WTC11 (cell line): Measurements from ENCODE around the gene MRTFA. TPM values are rescaled to one million over a fixed set of nuclear protein-coding genes. Genes with fewer than 3 reads are reported as not detected.
A peak's percentile ranks its signal among the peaks of the same experiment; 100 is the strongest.

Experiments used
- ATAC-seq: fragments of 200-7000 bp; cut with Tn5 transposase; 2 replicates; pipeline ENCODE4 v1.10.0; 2021; ENCODE audit warnings: mild to moderate bottlenecking, moderate library complexity
- CTCF ChIA-PET: fragments of 300-600 bp; sonication (Branson Sonifier 250); formaldehyde crosslinking; loops from one replicate; lab custom pipeline; 2021; ENCODE audit warnings: antibody characterized with exemption; lab: Charles Lee
- POLR2A ChIA-PET: fragments of 350-600 bp; sonication (Branson Sonifier 250); formaldehyde crosslinking; loops from one replicate; lab custom pipeline; 2021; ENCODE audit warnings: antibody characterized with exemption; lab: Charles Lee
- DNase-seq: peaks from one replicate; pipeline ENCODE4 v3.0.0; 2021; ENCODE audit warnings: low spot score
- H3K27ac Mint-ChIP-seq: 2 replicates; pipeline ENCODE4 v1.8.0; 2021; ENCODE audit warnings: mixed read lengths
- H3K27me3 Mint-ChIP-seq: 2 replicates; pipeline ENCODE4 v1.8.0; 2021; ENCODE audit warnings: low read depth, mild to moderate bottlenecking, moderate library complexity, mixed read lengths
- H3K36me3 Mint-ChIP-seq: 2 replicates; pipeline ENCODE4 v1.8.0; 2021; ENCODE audit warnings: mixed read lengths
- H3K4me1 Mint-ChIP-seq: 2 replicates; pipeline ENCODE4 v1.8.0; 2022; ENCODE audit warnings: mixed read lengths
- H3K4me3 Mint-ChIP-seq: 2 replicates; pipeline ENCODE4 v1.8.0; 2021; ENCODE audit warnings: mild to moderate bottlenecking, moderate library complexity, mixed read lengths
- H3K9me3 Mint-ChIP-seq: 2 replicates; pipeline ENCODE4 v1.8.0; 2021; ENCODE audit warnings: mixed read lengths
- EMX1 ChIP-seq: fragments of 250-450 bp; sonication (Bioruptor Pico); IDR thresholded peaks from 2 replicates; pipeline ENCODE4 v1.8.0; 2021; ENCODE audit warnings: mild to moderate bottlenecking
- FOXJ3 ChIP-seq: sonication (generic); formaldehyde crosslinking; IDR thresholded peaks from 2 replicates; pipeline ENCODE4 v1.9.0; 2021; ENCODE audit warnings: missing genetic modification reagents, mild to moderate bottlenecking, borderline replicate concordance
- FOXK1 ChIP-seq: sonication (generic); formaldehyde crosslinking; IDR thresholded peaks from 2 replicates; pipeline ENCODE4 v1.8.0; 2022; ENCODE audit warnings: mild to moderate bottlenecking, moderate library complexity, missing genetic modification reagents
- FOXP1 ChIP-seq: sonication (generic); formaldehyde crosslinking; IDR thresholded peaks from 2 replicates; pipeline ENCODE4 v1.8.0; 2022; ENCODE audit warnings: missing genetic modification reagents, mild to moderate bottlenecking, moderate library complexity, borderline replicate concordance
- GRHL2 ChIP-seq: fragments of 250-450 bp; sonication (Bioruptor Pico); IDR thresholded peaks from 2 replicates; pipeline ENCODE4 v1.8.0; 2022; ENCODE audit warnings: mild to moderate bottlenecking, moderate library complexity; ENCODE audit not compliant: insufficient replicate concordance, severe bottlenecking
- GTF2I ChIP-seq: fragments of 250-450 bp; sonication (Bioruptor Pico); conservative IDR thresholded peaks from 2 replicates; pipeline ENCODE4 v1.4.0; 2021; ENCODE audit warnings: mild to moderate bottlenecking
- IRF2 ChIP-seq: sonication (generic); formaldehyde crosslinking; IDR thresholded peaks from 2 replicates; pipeline ENCODE4 v1.8.0; 2022; ENCODE audit warnings: low read depth, missing genetic modification reagents, borderline replicate concordance
- JUN ChIP-seq: sonication (generic); formaldehyde crosslinking; IDR thresholded peaks from 2 replicates; pipeline ENCODE4 v1.8.0; 2023; ENCODE audit warnings: mild to moderate bottlenecking, missing genetic modification reagents
- NR1H2 ChIP-seq: sonication (generic); formaldehyde crosslinking; IDR thresholded peaks from 2 replicates; pipeline ENCODE4 v1.9.0; 2021; ENCODE audit warnings: mild to moderate bottlenecking, moderate library complexity, missing genetic modification reagents
- NR2C2 ChIP-seq: sonication (generic); formaldehyde crosslinking; IDR thresholded peaks from 2 replicates; pipeline ENCODE4 v1.8.0; 2022; ENCODE audit warnings: mild to moderate bottlenecking, missing genetic modification reagents
- NR3C1 ChIP-seq: sonication (generic); formaldehyde crosslinking; conservative IDR thresholded peaks from 2 replicates; pipeline ENCODE4 v1.8.1; 2023; ENCODE audit warnings: low read depth, mild to moderate bottlenecking, missing genetic modification reagents
- RORB ChIP-seq: fragments of 250-450 bp; sonication (Bioruptor Pico); IDR thresholded peaks from 2 replicates; pipeline ENCODE4 v1.9.0; 2021; ENCODE audit warnings: mild to moderate bottlenecking
- TCF7 ChIP-seq: sonication (generic); formaldehyde crosslinking; IDR thresholded peaks from 2 replicates; pipeline ENCODE4 v1.8.0; 2022; ENCODE audit warnings: mild to moderate bottlenecking, low read depth, missing genetic modification reagents, moderate library complexity
- TEAD1 ChIP-seq: sonication (generic); formaldehyde crosslinking; IDR thresholded peaks from 2 replicates; pipeline ENCODE4 v1.8.0; 2022; ENCODE audit warnings: mild to moderate bottlenecking, missing genetic modification reagents
- ZNF138 ChIP-seq: sonication (generic); formaldehyde crosslinking; conservative IDR thresholded peaks from 2 replicates; pipeline ENCODE4 v1.8.1; 2022; ENCODE audit warnings: mild to moderate bottlenecking, moderate library complexity, missing genetic modification reagents
- ZNF317 ChIP-seq: sonication (generic); formaldehyde crosslinking; IDR thresholded peaks from 2 replicates; pipeline ENCODE4 v1.8.1; 2023; ENCODE audit warnings: low read depth, mild to moderate bottlenecking, moderate library complexity, missing genetic modification reagents, borderline replicate concordance
- ZNF671 ChIP-seq: fragments of 250-450 bp; sonication (Bioruptor Pico); IDR thresholded peaks from 2 replicates; pipeline ENCODE4 v1.8.0; 2021; ENCODE audit warnings: mild to moderate bottlenecking
- total RNA-seq: library from RNA; stranded (reverse); gene quantifications from 3 replicates; pipeline ENCODE4 v1.2.3, GENCODE V29; 2021
- TF ChIP-seq, protein P1 (sequence below): sonication (generic); formaldehyde crosslinking; IDR thresholded peaks from 2 replicates; pipeline ENCODE4 v1.8.0; 2023; ENCODE audit warnings: missing genetic modification reagents
- TF ChIP-seq, protein P2 (sequence below): sonication (generic); formaldehyde crosslinking; IDR thresholded peaks from 2 replicates; pipeline ENCODE4 v1.8.0; 2023; ENCODE audit warnings: missing genetic modification reagents, mild to moderate bottlenecking, borderline replicate concordance
- TF ChIP-seq, protein P3 (sequence below): sonication (generic); formaldehyde crosslinking; IDR thresholded peaks from 2 replicates; pipeline ENCODE4 v1.8.1; 2022; ENCODE audit warnings: mild to moderate bottlenecking, missing genetic modification reagents, moderate library complexity, borderline replicate concordance
- TF ChIP-seq, protein P4 (sequence below): sonication (generic); formaldehyde crosslinking; IDR thresholded peaks from 2 replicates; pipeline ENCODE4 v1.8.0; 2023; ENCODE audit warnings: mild to moderate bottlenecking, missing genetic modification reagents
- TF ChIP-seq, protein P5 (sequence below): sonication (generic); formaldehyde crosslinking; IDR thresholded peaks from 2 replicates; pipeline ENCODE4 v1.8.1; 2022; ENCODE audit warnings: low read depth, mild to moderate bottlenecking, moderate library complexity, missing genetic modification reagents, borderline replicate concordance
- TF ChIP-seq, protein P6 (sequence below): sonication (generic); formaldehyde crosslinking; IDR thresholded peaks from 2 replicates; pipeline ENCODE4 v1.8.1; 2022; ENCODE audit warnings: mild to moderate bottlenecking, moderate library complexity, missing genetic modification reagents
- TF ChIP-seq, protein P7 (sequence below): sonication (generic); formaldehyde crosslinking; IDR thresholded peaks from 2 replicates; pipeline ENCODE4 v1.8.0; 2022; ENCODE audit warnings: mild to moderate bottlenecking, missing genetic modification reagents

Gene MRTFA
- total RNA-seq, 1 experiment from 2014 or later = 48.4 TPM

DNA sequence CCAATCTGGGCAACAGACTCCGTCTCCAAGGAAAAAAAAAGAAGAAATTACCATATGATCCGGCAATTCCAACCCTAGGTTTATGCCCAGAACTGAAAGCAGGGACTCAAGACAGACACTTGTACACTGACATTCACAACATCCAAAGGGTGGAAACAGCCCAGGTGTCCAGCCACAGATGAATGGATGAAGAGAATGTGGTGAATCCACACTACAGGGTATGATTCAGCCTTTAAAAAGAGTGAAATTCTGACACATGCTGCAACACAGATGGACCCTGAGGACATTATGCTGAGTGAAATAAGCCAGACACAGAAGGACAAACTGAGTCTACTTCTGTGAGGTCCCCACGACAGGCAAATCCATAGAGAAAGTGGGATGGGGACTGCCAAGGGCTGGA, 222.2 kb downstream of the MRTFA start:
- no peaks in the 10 kb centered on the region for H3K27me3 Mint-ChIP-seq
- CTCF ChIA-PET = interaction anchor here (1.5 kb wide), 1 partner anchor 15 kb away, joined by 5 read pairs; no protein-coding TSS in a partner anchor
- ATAC-seq = no peak

DNA sequence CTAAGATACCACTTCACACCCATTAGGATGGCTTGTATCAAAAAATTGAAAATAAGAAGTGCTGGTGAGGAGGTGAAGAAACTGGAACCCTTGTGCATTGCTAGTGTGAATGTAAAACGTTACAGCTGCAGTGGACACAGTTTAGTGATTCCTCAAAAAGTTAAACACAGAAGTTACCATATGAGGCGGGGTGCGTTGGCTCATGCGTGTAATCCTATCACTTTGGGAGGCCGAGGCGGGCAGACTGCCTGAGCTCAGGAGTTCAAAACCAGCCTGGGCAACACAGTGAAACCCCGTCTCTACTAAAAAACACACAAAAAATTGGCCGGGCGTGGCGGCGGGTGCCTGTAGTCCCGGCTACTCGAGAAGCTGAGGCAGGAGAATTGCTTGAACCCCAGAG, 222.6 kb downstream of the MRTFA start:
- ATAC-seq (no peak), DNase-seq (no peak)
- Mint-ChIP-seq H3K27me3 (no peaks in the 10 kb centered on the region), H3K36me3 (peaks cover 14% of the 10 kb centered on the region), H3K9me3 (no peaks in the 10 kb centered on the region), H3K4me3 (no peak overlapping the region)
- POLR2A ChIA-PET = no interaction called here
- CTCF ChIA-PET = no interaction called here
- TF ChIP-seq RORB (CRISPR knock-in tag) (no peak), GRHL2 (CRISPR knock-in tag) (no peak), IRF2 (no peak), ZNF317 (CRISPR knock-in tag) (no peak), GTF2I (CRISPR knock-in tag) (no peak), EMX1 (CRISPR knock-in tag) (no peak), FOXJ3 (CRISPR knock-in tag) (no peak), ZNF138 (CRISPR knock-in tag) (no peak), TCF7 (CRISPR knock-in tag) (no peak), NR3C1 (no peak), NR2C2 (CRISPR knock-in tag) (no peak)
- TF ChIP-seq, protein P1, sequence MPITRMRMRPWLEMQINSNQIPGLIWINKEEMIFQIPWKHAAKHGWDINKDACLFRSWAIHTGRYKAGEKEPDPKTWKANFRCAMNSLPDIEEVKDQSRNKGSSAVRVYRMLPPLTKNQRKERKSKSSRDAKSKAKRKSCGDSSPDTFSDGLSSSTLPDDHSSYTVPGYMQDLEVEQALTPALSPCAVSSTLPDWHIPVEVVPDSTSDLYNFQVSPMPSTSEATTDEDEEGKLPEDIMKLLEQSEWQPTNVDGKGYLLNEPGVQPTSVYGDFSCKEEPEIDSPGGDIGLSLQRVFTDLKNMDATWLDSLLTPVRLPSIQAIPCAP = no peak
- TF ChIP-seq, protein P2, sequence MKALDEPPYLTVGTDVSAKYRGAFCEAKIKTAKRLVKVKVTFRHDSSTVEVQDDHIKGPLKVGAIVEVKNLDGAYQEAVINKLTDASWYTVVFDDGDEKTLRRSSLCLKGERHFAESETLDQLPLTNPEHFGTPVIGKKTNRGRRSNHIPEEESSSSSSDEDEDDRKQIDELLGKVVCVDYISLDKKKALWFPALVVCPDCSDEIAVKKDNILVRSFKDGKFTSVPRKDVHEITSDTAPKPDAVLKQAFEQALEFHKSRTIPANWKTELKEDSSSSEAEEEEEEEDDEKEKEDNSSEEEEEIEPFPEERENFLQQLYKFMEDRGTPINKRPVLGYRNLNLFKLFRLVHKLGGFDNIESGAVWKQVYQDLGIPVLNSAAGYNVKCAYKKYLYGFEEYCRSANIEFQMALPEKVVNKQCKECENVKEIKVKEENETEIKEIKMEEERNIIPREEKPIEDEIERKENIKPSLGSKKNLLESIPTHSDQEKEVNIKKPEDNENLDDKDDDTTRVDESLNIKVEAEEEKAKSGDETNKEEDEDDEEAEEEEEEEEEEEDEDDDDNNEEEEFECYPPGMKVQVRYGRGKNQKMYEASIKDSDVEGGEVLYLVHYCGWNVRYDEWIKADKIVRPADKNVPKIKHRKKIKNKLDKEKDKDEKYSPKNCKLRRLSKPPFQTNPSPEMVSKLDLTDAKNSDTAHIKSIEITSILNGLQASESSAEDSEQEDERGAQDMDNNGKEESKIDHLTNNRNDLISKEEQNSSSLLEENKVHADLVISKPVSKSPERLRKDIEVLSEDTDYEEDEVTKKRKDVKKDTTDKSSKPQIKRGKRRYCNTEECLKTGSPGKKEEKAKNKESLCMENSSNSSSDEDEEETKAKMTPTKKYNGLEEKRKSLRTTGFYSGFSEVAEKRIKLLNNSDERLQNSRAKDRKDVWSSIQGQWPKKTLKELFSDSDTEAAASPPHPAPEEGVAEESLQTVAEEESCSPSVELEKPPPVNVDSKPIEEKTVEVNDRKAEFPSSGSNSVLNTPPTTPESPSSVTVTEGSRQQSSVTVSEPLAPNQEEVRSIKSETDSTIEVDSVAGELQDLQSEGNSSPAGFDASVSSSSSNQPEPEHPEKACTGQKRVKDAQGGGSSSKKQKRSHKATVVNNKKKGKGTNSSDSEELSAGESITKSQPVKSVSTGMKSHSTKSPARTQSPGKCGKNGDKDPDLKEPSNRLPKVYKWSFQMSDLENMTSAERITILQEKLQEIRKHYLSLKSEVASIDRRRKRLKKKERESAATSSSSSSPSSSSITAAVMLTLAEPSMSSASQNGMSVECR (CRISPR knock-in tag) = no peak
- TF ChIP-seq, protein P3, sequence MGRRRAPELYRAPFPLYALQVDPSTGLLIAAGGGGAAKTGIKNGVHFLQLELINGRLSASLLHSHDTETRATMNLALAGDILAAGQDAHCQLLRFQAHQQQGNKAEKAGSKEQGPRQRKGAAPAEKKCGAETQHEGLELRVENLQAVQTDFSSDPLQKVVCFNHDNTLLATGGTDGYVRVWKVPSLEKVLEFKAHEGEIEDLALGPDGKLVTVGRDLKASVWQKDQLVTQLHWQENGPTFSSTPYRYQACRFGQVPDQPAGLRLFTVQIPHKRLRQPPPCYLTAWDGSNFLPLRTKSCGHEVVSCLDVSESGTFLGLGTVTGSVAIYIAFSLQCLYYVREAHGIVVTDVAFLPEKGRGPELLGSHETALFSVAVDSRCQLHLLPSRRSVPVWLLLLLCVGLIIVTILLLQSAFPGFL = no peak
- TF ChIP-seq, protein P4, sequence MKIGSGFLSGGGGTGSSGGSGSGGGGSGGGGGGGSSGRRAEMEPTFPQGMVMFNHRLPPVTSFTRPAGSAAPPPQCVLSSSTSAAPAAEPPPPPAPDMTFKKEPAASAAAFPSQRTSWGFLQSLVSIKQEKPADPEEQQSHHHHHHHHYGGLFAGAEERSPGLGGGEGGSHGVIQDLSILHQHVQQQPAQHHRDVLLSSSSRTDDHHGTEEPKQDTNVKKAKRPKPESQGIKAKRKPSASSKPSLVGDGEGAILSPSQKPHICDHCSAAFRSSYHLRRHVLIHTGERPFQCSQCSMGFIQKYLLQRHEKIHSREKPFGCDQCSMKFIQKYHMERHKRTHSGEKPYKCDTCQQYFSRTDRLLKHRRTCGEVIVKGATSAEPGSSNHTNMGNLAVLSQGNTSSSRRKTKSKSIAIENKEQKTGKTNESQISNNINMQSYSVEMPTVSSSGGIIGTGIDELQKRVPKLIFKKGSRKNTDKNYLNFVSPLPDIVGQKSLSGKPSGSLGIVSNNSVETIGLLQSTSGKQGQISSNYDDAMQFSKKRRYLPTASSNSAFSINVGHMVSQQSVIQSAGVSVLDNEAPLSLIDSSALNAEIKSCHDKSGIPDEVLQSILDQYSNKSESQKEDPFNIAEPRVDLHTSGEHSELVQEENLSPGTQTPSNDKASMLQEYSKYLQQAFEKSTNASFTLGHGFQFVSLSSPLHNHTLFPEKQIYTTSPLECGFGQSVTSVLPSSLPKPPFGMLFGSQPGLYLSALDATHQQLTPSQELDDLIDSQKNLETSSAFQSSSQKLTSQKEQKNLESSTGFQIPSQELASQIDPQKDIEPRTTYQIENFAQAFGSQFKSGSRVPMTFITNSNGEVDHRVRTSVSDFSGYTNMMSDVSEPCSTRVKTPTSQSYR (CRISPR knock-in tag) = no peak
- TF ChIP-seq, all 79 proteins: peak for 0
- H3K27ac Mint-ChIP-seq = peak overlapping the region; percentile 45; the same call in 1 of the 2 replicates
- no peaks in the 10 kb centered on the region for H3K4me1 Mint-ChIP-seq

More for the DNA sequence above, 222.2 kb downstream of the MRTFA start:
- TF ChIP-seq FOXK1 (CRISPR knock-in tag) (no peak), TEAD1 (no peak), ZNF671 (CRISPR knock-in tag) (no peak), NR3C1 (no peak), JUN (CRISPR knock-in tag) (no peak), FOXP1 (CRISPR knock-in tag) (no peak), NR1H2 (CRISPR knock-in tag) (no peak), GRHL2 (CRISPR knock-in tag) (no peak)
- TF ChIP-seq, protein P5, sequence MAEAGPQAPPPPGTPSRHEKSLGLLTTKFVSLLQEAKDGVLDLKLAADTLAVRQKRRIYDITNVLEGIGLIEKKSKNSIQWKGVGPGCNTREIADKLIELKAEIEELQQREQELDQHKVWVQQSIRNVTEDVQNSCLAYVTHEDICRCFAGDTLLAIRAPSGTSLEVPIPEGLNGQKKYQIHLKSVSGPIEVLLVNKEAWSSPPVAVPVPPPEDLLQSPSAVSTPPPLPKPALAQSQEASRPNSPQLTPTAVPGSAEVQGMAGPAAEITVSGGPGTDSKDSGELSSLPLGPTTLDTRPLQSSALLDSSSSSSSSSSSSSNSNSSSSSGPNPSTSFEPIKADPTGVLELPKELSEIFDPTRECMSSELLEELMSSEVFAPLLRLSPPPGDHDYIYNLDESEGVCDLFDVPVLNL (CRISPR knock-in tag) = no peak
- TF ChIP-seq, protein P6, sequence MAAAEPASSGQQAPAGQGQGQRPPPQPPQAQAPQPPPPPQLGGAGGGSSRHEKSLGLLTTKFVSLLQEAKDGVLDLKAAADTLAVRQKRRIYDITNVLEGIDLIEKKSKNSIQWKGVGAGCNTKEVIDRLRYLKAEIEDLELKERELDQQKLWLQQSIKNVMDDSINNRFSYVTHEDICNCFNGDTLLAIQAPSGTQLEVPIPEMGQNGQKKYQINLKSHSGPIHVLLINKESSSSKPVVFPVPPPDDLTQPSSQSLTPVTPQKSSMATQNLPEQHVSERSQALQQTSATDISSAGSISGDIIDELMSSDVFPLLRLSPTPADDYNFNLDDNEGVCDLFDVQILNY (CRISPR knock-in tag) = no peak
- TF ChIP-seq, protein P7, sequence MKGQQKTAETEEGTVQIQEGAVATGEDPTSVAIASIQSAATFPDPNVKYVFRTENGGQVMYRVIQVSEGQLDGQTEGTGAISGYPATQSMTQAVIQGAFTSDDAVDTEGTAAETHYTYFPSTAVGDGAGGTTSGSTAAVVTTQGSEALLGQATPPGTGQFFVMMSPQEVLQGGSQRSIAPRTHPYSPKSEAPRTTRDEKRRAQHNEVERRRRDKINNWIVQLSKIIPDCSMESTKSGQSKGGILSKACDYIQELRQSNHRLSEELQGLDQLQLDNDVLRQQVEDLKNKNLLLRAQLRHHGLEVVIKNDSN (CRISPR knock-in tag) = no peak
- H3K36me3 Mint-ChIP-seq = peaks cover 14% of the 10 kb centered on the region
- no peak overlapping the region; the same call in 1 of the 2 replicates for H3K27ac Mint-ChIP-seq
- no peak for DNase-seq
- H3K4me1 Mint-ChIP-seq = no peaks in the 10 kb centered on the region
- POLR2A ChIA-PET = no interaction called here
- no peak overlapping the region for H3K4me3 Mint-ChIP-seq
- no peaks in the 10 kb centered on the region for H3K9me3 Mint-ChIP-seq
